Bronchial epithelial cell (primary cell): ENCODE results near the gene SELENOV. TPM values are rescaled to one million over a fixed set of nuclear protein-coding genes. Genes with fewer than 3 reads are reported as not detected.
A peak's percentile ranks its signal among the peaks of the same experiment; 100 is the strongest.

ENCODE experiments used
- DNase-seq: peaks from one replicate; pipeline ENCODE4 v3.0.0-alpha.2; 2010; ENCODE audit warnings: low read depth
- FAIRE-seq: peaks from 2 replicates; lab custom pipeline; 2011; peaks lifted over from hg19 to GRCh38; lab: Jason Lieb, UNC
- H3K27me3 ChIP-seq: 2 replicates; pipeline ENCODE4 v1.5.1; 2011; ENCODE audit warnings: low read length; ENCODE audit not compliant: control insufficient read depth, insufficient read depth
- H3K36me3 ChIP-seq: 2 replicates; pipeline ENCODE4 v1.5.1; 2011; ENCODE audit warnings: low read length; ENCODE audit not compliant: control insufficient read depth, insufficient read depth
- H3K4me3 ChIP-seq: 2 replicates; pipeline ENCODE4 v1.5.1; 2011; ENCODE audit warnings: mild to moderate bottlenecking, low read depth, low read length, control low read depth
- CTCF ChIP-seq: IDR thresholded peaks from 2 replicates; pipeline ENCODE4 v1.5.1; 2011; ENCODE audit warnings: mild to moderate bottlenecking, moderate library complexity, low read length, control low read depth, inconsistent platforms; ENCODE audit not compliant: insufficient read depth, severe bottlenecking
- total RNA-seq: library from RNA; depleted of rRNA; stranded (reverse); fragments of >200 nt; gene quantifications from 2 replicates; pipeline ENCODE4 v1.2.1, GENCODE V29; 2014

Gene SELENOV
- total RNA-seq, 1 donor from 2014 or later, result not detected

- Histone ChIP-seq H3K4me3 (no peak overlapping the region), H3K27me3 (no peaks in the 10 kb centered on the region), H3K36me3 (no peaks in the 10 kb centered on the region)
- peak; percentile 38 for DNase-seq
- TF ChIP-seq CTCF, result no peak
- FAIRE-seq, result no peak
Observed at GRCh38 chr19:39568604-39569003, 53.7 kb downstream of the SELENOV start.

Other genes starting within 250 kb of the SELENOV start
- not detected in 2 replicates for gene IFNL2, start 246.7 kb upstream of the SELENOV start, total RNA-seq
- gene IFNL1, start 218.7 kb upstream of the SELENOV start, total RNA-seq, result not detected in 2 replicates
- under 0.01 TPM in 2 replicates for gene LRFN1, start 194.3 kb upstream of the SELENOV start, total RNA-seq
- gene GMFG, start 179.1 kb upstream of the SELENOV start, total RNA-seq, result not detected in 2 replicates
- 19.2 and 38.7 TPM in 2 replicates for gene SAMD4B, start 172.7 kb upstream of the SELENOV start, total RNA-seq
- 31.6 and 59.9 TPM in 2 replicates for gene PAF1, start 124.0 kb upstream of the SELENOV start, total RNA-seq
- 6.8 and 7.7 TPM in 2 replicates for gene MED29, start 123.8 kb upstream of the SELENOV start, total RNA-seq
- 3.4 and 5.0 TPM in 2 replicates for gene ZFP36, start 108.3 kb upstream of the SELENOV start, total RNA-seq
- gene PLEKHG2, start 102.5 kb upstream of the SELENOV start, total RNA-seq, result 3.3 and 5.3 TPM in 2 replicates
- 75.3 and 94.3 TPM in 2 replicates for gene RPS16, start 79.2 kb upstream of the SELENOV start, total RNA-seq
- gene SUPT5H, start 69.6 kb upstream of the SELENOV start, total RNA-seq, result 41.9 and 48.1 TPM in 2 replicates
- gene TIMM50, start 34.3 kb upstream of the SELENOV start, total RNA-seq, result 84.2 and 99.5 TPM in 2 replicates
- gene DLL3, start 16.2 kb upstream of the SELENOV start, total RNA-seq, result 0.26 TPM in 1 of 2 replicates, not detected in the other
- gene EID2B, start 17.7 kb downstream of the SELENOV start, total RNA-seq, result 0.79 and 1.7 TPM in 2 replicates
- gene EID2, start 25.0 kb downstream of the SELENOV start, total RNA-seq, result 6.8 and 8.1 TPM in 2 replicates
- gene LGALS13, start 87.4 kb downstream of the SELENOV start, total RNA-seq, result not detected in 2 replicates
- not detected in 2 replicates for gene LGALS16, start 140.8 kb downstream of the SELENOV start, total RNA-seq
- not detected in 2 replicates for gene LGALS14, start 189.3 kb downstream of the SELENOV start, total RNA-seq
- not detected in 2 replicates for gene CLC, start 222.9 kb downstream of the SELENOV start, total RNA-seq